Measurements from ENCODE around the gene SRC. TPM values are rescaled to one million over a fixed set of nuclear protein-coding genes. Genes with fewer than 3 reads are reported as not detected.

Gene SRC
- polyA plus RNA-seq, 1 experiment: 35.4 TPM

- Histone ChIP-seq H3K27me3 (ENCODE audit: control insufficient read depth, insufficient read depth, low read length) (no peaks in the 10 kb centered on the region), H3K4me3 (ENCODE audit: low read depth, low read length) (no peak overlapping the region), H3K36me3 (ENCODE audit: control insufficient read depth, insufficient read depth, low read length) (peaks cover 4% of the 10 kb centered on the region)
- CTCF ChIA-PET: interaction anchor here (0.6 to 1.4 kb wide), 3 partner anchors 10 to 80 kb away, joined by 3 to 5 read pairs (median 5); no protein-coding TSS in a partner anchor
- TF ChIP-seq CTCF (IDR thresholded peaks at IDR 0.05; ENCODE audit: insufficient read depth, low read depth, low read length): no peak
- POLR2A ChIA-PET: interaction anchor here (0.6 to 0.7 kb wide), 2 partner anchors 28 to 42 kb away, joined by 3 to 21 read pairs; no protein-coding TSS in a partner anchor
- DNase-seq (ENCODE audit: low read depth): no peak
Observed at GRCh38 chr20:37355252-37356180, 9.6 kb downstream of the SRC start.

- CTCF ChIA-PET: interaction anchor here (1.0 to 1.4 kb wide), 3 partner anchors 16 to 80 kb away, joined by 4 to 5 read pairs (median 5); no protein-coding TSS in a partner anchor
- H3K4me3 ChIP-seq (ENCODE audit: low read depth, low read length): no peak overlapping the region
- no peaks in the 10 kb centered on the region for H3K27me3 ChIP-seq (ENCODE audit: control insufficient read depth, insufficient read depth, low read length)
- no peak for TF ChIP-seq CTCF (IDR thresholded peaks at IDR 0.05; ENCODE audit: insufficient read depth, low read depth, low read length)
- DNase-seq (ENCODE audit: low read depth): no peak
- peaks cover 4% of the 10 kb centered on the region for H3K36me3 ChIP-seq (ENCODE audit: control insufficient read depth, insufficient read depth, low read length)
- POLR2A ChIA-PET: interaction anchor here (0.6 to 0.7 kb wide), 3 partner anchors 29 to 161 kb away, joined by 3 to 21 read pairs (median 3); no protein-coding TSS in a partner anchor
Observed at GRCh38 chr20:37356387-37356786, 10.4 kb downstream of the SRC start.

GRCh38 chr20:37356961-37357371 lies 11.0 kb downstream of the SRC start:
- CTCF ChIA-PET: interaction anchor here (0.9 to 1.4 kb wide), 4 partner anchors 16 to 81 kb away, joined by 3 to 5 read pairs (median 4); no protein-coding TSS in a partner anchor
- no peak for DNase-seq (ENCODE audit: low read depth)

GRCh38 chr20:37357481-37358365 lies 11.8 kb downstream of the SRC start:
- H3K4me3 ChIP-seq (ENCODE audit: low read depth, low read length): no peak overlapping the region
- TF ChIP-seq CTCF (IDR thresholded peaks at IDR 0.05; ENCODE audit: insufficient read depth, low read depth, low read length): no peak
- ChIA-PET POLR2A (no interaction called here), CTCF (interaction anchor here (0.9 to 1.0 kb wide), 2 partner anchors 15 to 27 kb away, joined by 3 to 4 read pairs; no protein-coding TSS in a partner anchor)
- no peaks in the 10 kb centered on the region for H3K27me3 ChIP-seq (ENCODE audit: control insufficient read depth, insufficient read depth, low read length)
- DNase-seq (ENCODE audit: low read depth): no peak
- H3K36me3 ChIP-seq (ENCODE audit: control insufficient read depth, insufficient read depth, low read length): peaks cover 4% of the 10 kb centered on the region

More at GRCh38 chr20:37356961-37357371, 11.0 kb downstream of the SRC start:
- POLR2A ChIA-PET: no interaction called here
- no peak overlapping the region for H3K4me3 ChIP-seq (ENCODE audit: low read depth, low read length)
- peaks cover 4% of the 10 kb centered on the region for H3K36me3 ChIP-seq (ENCODE audit: control insufficient read depth, insufficient read depth, low read length)
- no peak for TF ChIP-seq CTCF (IDR thresholded peaks at IDR 0.05; ENCODE audit: insufficient read depth, low read depth, low read length)
- no peaks in the 10 kb centered on the region for H3K27me3 ChIP-seq (ENCODE audit: control insufficient read depth, insufficient read depth, low read length)
